GM19324 (cell line): Measurements from ENCODE around the gene ZNF512.
"Not testable (repeated sequence)": the region's sequence is repeated elsewhere in the genome, so short reads cannot be mapped to it uniquely, and the experiment has no call there.

Experiments used
- ATAC-seq: cut with Tn5 transposase; IDR thresholded peaks from one replicate; pipeline ENCODE4 v1.9.1; 2021; ENCODE audit warnings: mild to moderate bottlenecking, moderate library complexity; ENCODE audit not compliant: unreplicated experiment, low FRiP score

The ZNF512 gene

GRCh38 chr2:27628767-27629709, 46.2 kb downstream of the ZNF512 start, which contains the start of the genes CCDC121 and GPN1:
TSS of gene CCDC121 (minus strand) at chr2:27629012. CDS start at chr2:27627799, 1,213 bp downstream.
TSS of gene GPN1 (plus strand) at chr2:27629050. CDS start at chr2:27629059, 9 bp downstream.
- peak; percentile 94 for ATAC-seq

GRCh38 chr2:27630257-27630656, 47.4 kb downstream of the ZNF512 start:
- not testable (repeated sequence) for ATAC-seq

GRCh38 chr2:27634291-27634690, 51.4 kb downstream of the ZNF512 start:
- ATAC-seq, result no peak

GRCh38 chr2:27636766-27637165, 53.9 kb downstream of the ZNF512 start:
- ATAC-seq, result no peak

GRCh38 chr2:27638037-27638637, 55.3 kb downstream of the ZNF512 start:
- ATAC-seq, result no peak

GRCh38 chr2:27638709-27639108, 55.9 kb downstream of the ZNF512 start:
- ATAC-seq, result no peak

GRCh38 chr2:27640722-27641245, 57.9 kb downstream of the ZNF512 start:
- no peak for ATAC-seq

- ATAC-seq, result no peak
These were observed 62.4 kb downstream of the ZNF512 start for GRCh38 chr2:27645197-27645596.

GRCh38 chr2:27647289-27647688, 64.4 kb downstream of the ZNF512 start:
- no peak for ATAC-seq

GRCh38 chr2:27647737-27648136, 64.9 kb downstream of the ZNF512 start:
- no peak for ATAC-seq

GRCh38 chr2:27651056-27651455, 68.2 kb downstream of the ZNF512 start:
- ATAC-seq, result no peak

GRCh38 chr2:27652341-27652740, 69.5 kb downstream of the ZNF512 start:
- ATAC-seq, result no peak

GRCh38 chr2:27652790-27653189, 69.9 kb downstream of the ZNF512 start:
- ATAC-seq, result no peak

GRCh38 chr2:27653397-27653796, 70.6 kb downstream of the ZNF512 start:
- ATAC-seq, result no peak

- ATAC-seq, result no peak
These were observed 72.5 kb downstream of the ZNF512 start for GRCh38 chr2:27655155-27655951.

GRCh38 chr2:27661371-27661770, 78.5 kb downstream of the ZNF512 start:
- ATAC-seq, result no peak

- peak; percentile 68 for ATAC-seq
These were observed 80.7 kb downstream of the ZNF512 start, which contains the start of the genes SLC4A1AP and SUPT7L for GRCh38 chr2:27663285-27664153. TSS of gene SLC4A1AP (plus strand) at chr2:27663889. CDS start at chr2:27663915, 26 bp downstream. TSS of gene SUPT7L (minus strand) at chr2:27663614. CDS start at chr2:27662192, 1,422 bp downstream.

- ATAC-seq, result no peak
These were observed 81.3 kb downstream of the ZNF512 start for GRCh38 chr2:27664154-27664574.

- no peak for ATAC-seq
These were observed 82.0 kb downstream of the ZNF512 start for GRCh38 chr2:27664622-27665363.
